Measurements from ENCODE around the gene ZCRB1. TPM values are rescaled to one million over a fixed set of nuclear protein-coding genes. Genes with fewer than 3 reads are reported as not detected.

The ZCRB1 gene
- total RNA-seq, 1 donor, result 32.6 TPM

GRCh38 chr12:42266579-42267230 is 59.2 kb downstream of the ZCRB1 start:
- DNase-seq (ENCODE audit: insufficient read length, low spot score, missing footprints), result no peak
- H4K20me1 ChIP-seq (ENCODE audit: insufficient read depth, low read length), result no peaks in the 10 kb centered on the region
- H3K9me3 ChIP-seq (ENCODE audit: low read depth, low read length), result no peaks in the 10 kb centered on the region
- no peak for TF ChIP-seq CTCF (IDR thresholded peaks at IDR 0.05; ENCODE audit: extremely low read depth, low read depth, low read length)
- H3K36me3 ChIP-seq (ENCODE audit: insufficient read depth, low read length), result no peaks in the 10 kb centered on the region
- no peak overlapping the region for H2AFZ ChIP-seq (ENCODE audit: low read length)
- no peak overlapping the region for H3K27ac ChIP-seq (ENCODE audit: low read depth, low read length)
- no peaks in the 10 kb centered on the region for H3K79me2 ChIP-seq (ENCODE audit: insufficient read depth, low read length)
- no peak overlapping the region for H3K4me3 ChIP-seq (ENCODE audit: insufficient read depth, low read length)
- no peaks in the 10 kb centered on the region for H3K27me3 ChIP-seq (ENCODE audit: insufficient read depth, low read length)
- H3K4me1 ChIP-seq (ENCODE audit: insufficient read depth, low read length), result no peaks in the 10 kb centered on the region
- no peak overlapping the region for H3K4me2 ChIP-seq (ENCODE audit: insufficient read depth, low read length)

GRCh38 chr12:42262271-42262670 is 63.6 kb downstream of the ZCRB1 start:
- H3K4me1 ChIP-seq (ENCODE audit: insufficient read depth, low read length), result no peaks in the 10 kb centered on the region
- no peaks in the 10 kb centered on the region for H3K79me2 ChIP-seq (ENCODE audit: insufficient read depth, low read length)
- no peak for DNase-seq (ENCODE audit: insufficient read length, low spot score, missing footprints)
- H3K27me3 ChIP-seq (ENCODE audit: insufficient read depth, low read length), result no peaks in the 10 kb centered on the region
- TF ChIP-seq CTCF (IDR thresholded peaks at IDR 0.05; ENCODE audit: extremely low read depth, low read depth, low read length), result no peak
- H3K9me3 ChIP-seq (ENCODE audit: low read depth, low read length), result no peaks in the 10 kb centered on the region
- H3K4me2 ChIP-seq (ENCODE audit: insufficient read depth, low read length), result no peak overlapping the region
- H3K36me3 ChIP-seq (ENCODE audit: insufficient read depth, low read length), result no peaks in the 10 kb centered on the region
- no peak overlapping the region for H3K4me3 ChIP-seq (ENCODE audit: insufficient read depth, low read length)
- no peaks in the 10 kb centered on the region for H4K20me1 ChIP-seq (ENCODE audit: insufficient read depth, low read length)
- no peak overlapping the region for H2AFZ ChIP-seq (ENCODE audit: low read length)
- no peak overlapping the region for H3K27ac ChIP-seq (ENCODE audit: low read depth, low read length)

Small RNA genes lying within 50 kb of the gene (small RNA-seq; reads per million reads assigned to genes)
- gene MIR7851 (not detected), gene RF00090 (not detected)

Other genes with a start within 250 kb of the ZCRB1 start
- 7.6 and 11.8 TPM in 2 replicates for gene GXYLT1, start 181.2 kb downstream of the ZCRB1 start, total RNA-seq
- 19.9 and 20.0 TPM in 2 replicates for gene YAF2, start 87.8 kb downstream of the ZCRB1 start, total RNA-seq
- gene PPHLN1, start 73 bp upstream of the ZCRB1 start, total RNA-seq, result 67.8 and 70.9 TPM in 2 replicates

Data from osteoblast (primary cell).